Transverse colon (tissue), 4 donors: ENCODE measurements around the gene ESPL1. TPM values are rescaled to one million over a fixed set of nuclear protein-coding genes. Genes with fewer than 3 reads are reported as not detected.

Experiments used
- DNase-seq: peaks from one replicate; pipeline ENCODE4 v3.0.0-alpha.2; 2019
- H3K27ac ChIP-seq, 4 donors: fragments of 200-600 bp; sonication (generic); 2 replicates each; pipeline ENCODE4 v1.5.1; 2016 to 2018; ENCODE audit warnings: inconsistent platforms in 4 of 4
- H3K27me3 ChIP-seq: fragments of 200-600 bp; sonication (generic); 2 replicates; pipeline ENCODE4 v1.5.1; 2017; ENCODE audit warnings: inconsistent platforms
- H3K36me3 ChIP-seq, 4 donors: fragments of 200-600 bp; sonication (generic); 2 replicates each; pipeline ENCODE4 v1.5.1; 2017 to 2019; ENCODE audit warnings: inconsistent platforms in 4 of 4
- H3K4me1 ChIP-seq, 4 donors: fragments of 200-600 bp; sonication (generic); 2 replicates each; pipeline ENCODE4 v1.5.1; 2017 to 2020; ENCODE audit warnings: inconsistent platforms in 4 of 4
- H3K4me3 ChIP-seq, 4 donors: fragments of 200-600 bp; sonication (generic); 1 replicate in 1 of 4; 2 replicates in 3 of 4; pipeline versions ENCODE4 v1.5.1 to v1.6.1; 2017 to 2019; ENCODE audit warnings: inconsistent platforms in 4 of 4
- H3K9me3 ChIP-seq, 2 donors: fragments of 200-600 bp; sonication (generic); 2 replicates each; pipeline ENCODE4 v1.5.1; 2017 to 2019; ENCODE audit warnings: inconsistent platforms in 2 of 2
- EP300 ChIP-seq: sonication (generic); formaldehyde crosslinking; IDR thresholded peaks from one replicate; pipeline ENCODE4 v1.6.1; 2017; ENCODE audit warnings: antibody characterized with exemption, low read depth
- POLR2A ChIP-seq: fragments of 450-650 bp; IDR thresholded peaks from one replicate; pipeline ENCODE4 v1.6.1; 2016; ENCODE audit warnings: antibody characterized with exemption, mild to moderate bottlenecking, moderate library complexity
- POLR2AphosphoS5 ChIP-seq, 3 donors: sonication (generic); formaldehyde crosslinking; IDR thresholded peaks; one replicate each; pipeline ENCODE4 v1.6.1; 2016; ENCODE audit warnings: antibody characterized with exemption in 3 of 3
- WGBS, 2 donors: methylation state at CpG; one replicate each; pipeline ENCODE4 v1.1.5; 2018; ENCODE audit warnings: low coverage in 1 of 2; 5-methylcytosine and 5-hydroxymethylcytosine counted together
- in situ Hi-C, 4 donors: fragments of 200-750 bp; cut with MboI; loops; one replicate each; pipeline versions ENCODE4 v1.15.0 to v1.15.1; 2017; ENCODE audit warnings: low sequenced_read_pairs in 3 of 4, low pct_ligation_motif_present in 1 of 4, low pct_unique_long_range_greater_than_20kb in 1 of 4
- intact Hi-C: fragments of 100-400 bp; cut with DNase I; formaldehyde crosslinking; loops from one replicate; pipeline ENCODE4 v1.15.1; 2023; ENCODE audit warnings: low total_unique reads
- total RNA-seq, 4 donors: library from RNA; depleted of rRNA; stranded (reverse); fragments of >200 nt; gene quantifications; one replicate each; pipeline ENCODE4 v1.1.0, GENCODE V29; 2016
- TF ChIP-seq, protein P1 (sequence below), 5 experiments: fragments of 200-600 bp in 3 of 5; fragments of 450-650 bp in 2 of 5; sonication (generic) in 3 of 5; IDR thresholded peaks; 1 replicate in 2 of 5; 2 replicates in 3 of 5; pipeline ENCODE4 v1.5.1; 2016 to 2017; ENCODE audit warnings: antibody characterized with exemption in 5 of 5, inconsistent platforms in 3 of 5, mild to moderate bottlenecking in 2 of 5, moderate library complexity in 1 of 5

Gene ESPL1
- total RNA-seq, 4 donors from 2014 or later, result 6.5 to 31.8 (median 18.8) TPM

DNA sequence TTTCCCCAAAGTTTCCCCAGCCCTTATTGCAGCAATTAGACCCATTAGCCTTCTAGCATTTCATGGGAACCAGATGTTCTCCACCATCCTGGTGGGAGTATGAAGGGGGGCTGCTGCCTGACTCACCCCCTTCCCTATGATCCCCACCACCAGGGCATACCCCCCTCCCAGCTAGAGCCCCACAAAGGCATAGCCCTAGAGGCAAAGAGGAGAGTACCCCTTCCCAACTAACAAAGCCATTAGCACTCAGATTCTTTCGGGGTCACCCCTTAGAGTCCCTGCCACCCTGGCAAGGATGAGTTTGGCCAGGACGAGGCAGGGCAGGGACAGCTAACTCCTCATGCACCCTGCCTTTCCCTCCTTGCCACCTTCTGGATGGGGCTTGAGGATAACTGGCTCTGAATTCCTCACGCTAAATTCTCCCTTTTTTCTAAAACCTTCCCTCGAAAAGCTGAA is 45.3 kb upstream of the ESPL1 start:
- 56% methylated on average over 4 of the region's 4 CpGs; no CpG with 5 or more reads in 1 of the 2 donors for WGBS, 2 donors

DNA sequence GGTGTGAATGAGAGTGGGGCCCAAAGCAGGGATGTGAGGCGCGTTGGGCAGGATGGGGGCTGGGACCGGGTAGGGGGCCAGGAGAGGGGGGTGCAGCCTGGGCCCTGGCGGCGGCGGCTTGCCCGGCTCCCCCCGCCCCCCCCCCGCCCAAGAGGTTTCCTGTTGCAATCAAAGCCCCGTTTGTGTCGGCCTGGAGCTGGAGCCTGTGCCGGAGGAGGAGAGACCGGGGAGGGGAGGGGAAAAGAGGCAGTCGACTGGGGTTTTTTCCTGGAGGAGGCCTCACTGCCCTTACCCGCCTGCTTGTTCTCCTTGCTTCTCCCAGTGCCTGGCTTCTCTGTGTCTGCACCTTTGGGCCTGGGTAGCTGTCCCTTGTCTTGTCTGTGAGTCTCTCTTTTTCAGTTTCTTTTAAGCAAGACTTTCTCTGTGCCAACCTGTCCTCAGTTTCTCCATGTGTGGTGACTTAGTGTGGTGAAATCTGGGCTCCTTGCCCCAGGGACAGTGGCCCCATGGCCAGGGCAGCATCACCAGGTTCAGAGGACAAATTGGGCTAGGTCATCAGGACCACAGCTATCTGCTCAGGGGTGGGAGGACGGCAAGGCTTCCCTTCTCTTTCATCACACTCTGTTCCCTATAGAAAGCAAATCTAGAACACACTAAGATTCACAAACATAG is 44.6 kb upstream of the ESPL1 start:
- no peaks in the 10 kb centered on the region for H3K27me3 ChIP-seq
- intact Hi-C loops, result no loop called here
- peak overlapping the region; percentile 98 to 100 (median 99) for H3K27ac ChIP-seq
- in situ Hi-C loops, result no loop called here
- H3K36me3 ChIP-seq, result no peaks in the 10 kb centered on the region
- H3K4me1 ChIP-seq, result peaks cover 40 to 52% (median 47%) of the 10 kb centered on the region in 4 donors
- TF ChIP-seq EP300, result no peak
- TF ChIP-seq POLR2AphosphoS5 (IDR thresholded peaks at IDR 0.05), result no peak
- TF ChIP-seq, protein P1, sequence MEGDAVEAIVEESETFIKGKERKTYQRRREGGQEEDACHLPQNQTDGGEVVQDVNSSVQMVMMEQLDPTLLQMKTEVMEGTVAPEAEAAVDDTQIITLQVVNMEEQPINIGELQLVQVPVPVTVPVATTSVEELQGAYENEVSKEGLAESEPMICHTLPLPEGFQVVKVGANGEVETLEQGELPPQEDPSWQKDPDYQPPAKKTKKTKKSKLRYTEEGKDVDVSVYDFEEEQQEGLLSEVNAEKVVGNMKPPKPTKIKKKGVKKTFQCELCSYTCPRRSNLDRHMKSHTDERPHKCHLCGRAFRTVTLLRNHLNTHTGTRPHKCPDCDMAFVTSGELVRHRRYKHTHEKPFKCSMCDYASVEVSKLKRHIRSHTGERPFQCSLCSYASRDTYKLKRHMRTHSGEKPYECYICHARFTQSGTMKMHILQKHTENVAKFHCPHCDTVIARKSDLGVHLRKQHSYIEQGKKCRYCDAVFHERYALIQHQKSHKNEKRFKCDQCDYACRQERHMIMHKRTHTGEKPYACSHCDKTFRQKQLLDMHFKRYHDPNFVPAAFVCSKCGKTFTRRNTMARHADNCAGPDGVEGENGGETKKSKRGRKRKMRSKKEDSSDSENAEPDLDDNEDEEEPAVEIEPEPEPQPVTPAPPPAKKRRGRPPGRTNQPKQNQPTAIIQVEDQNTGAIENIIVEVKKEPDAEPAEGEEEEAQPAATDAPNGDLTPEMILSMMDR (IDR thresholded peaks at IDR 0.05), result no peak
- no peak for TF ChIP-seq POLR2A
- no peak for DNase-seq
- H3K4me3 ChIP-seq, result no peak overlapping the region
- no peaks in the 10 kb centered on the region for H3K9me3 ChIP-seq
- WGBS, 2 donors, result 31% methylated on average over 16 of the region's 16 CpGs; no CpG with 5 or more reads in 1 of the 2 donors

More for the DNA sequence above, 45.3 kb upstream of the ESPL1 start:
- Histone ChIP-seq H3K4me3 (no peak overlapping the region), H3K9me3 (no peaks in the 10 kb centered on the region), H3K36me3 (no peaks in the 10 kb centered on the region), H3K27me3 (no peaks in the 10 kb centered on the region), H3K4me1 (peaks cover 47 to 59% (median 54%) of the 10 kb centered on the region in 4 donors), H3K27ac (peak overlapping the region; percentile 98 to 100 (median 99))
- TF ChIP-seq POLR2A (no peak), POLR2AphosphoS5 (IDR thresholded peaks at IDR 0.05) (no peak), EP300 (no peak)
- TF ChIP-seq, protein P1 (IDR thresholded peaks at IDR 0.05), result no peak
- in situ Hi-C loops, result no loop called here
- DNase-seq, result no peak
- intact Hi-C loops, result no loop called here

DNA sequence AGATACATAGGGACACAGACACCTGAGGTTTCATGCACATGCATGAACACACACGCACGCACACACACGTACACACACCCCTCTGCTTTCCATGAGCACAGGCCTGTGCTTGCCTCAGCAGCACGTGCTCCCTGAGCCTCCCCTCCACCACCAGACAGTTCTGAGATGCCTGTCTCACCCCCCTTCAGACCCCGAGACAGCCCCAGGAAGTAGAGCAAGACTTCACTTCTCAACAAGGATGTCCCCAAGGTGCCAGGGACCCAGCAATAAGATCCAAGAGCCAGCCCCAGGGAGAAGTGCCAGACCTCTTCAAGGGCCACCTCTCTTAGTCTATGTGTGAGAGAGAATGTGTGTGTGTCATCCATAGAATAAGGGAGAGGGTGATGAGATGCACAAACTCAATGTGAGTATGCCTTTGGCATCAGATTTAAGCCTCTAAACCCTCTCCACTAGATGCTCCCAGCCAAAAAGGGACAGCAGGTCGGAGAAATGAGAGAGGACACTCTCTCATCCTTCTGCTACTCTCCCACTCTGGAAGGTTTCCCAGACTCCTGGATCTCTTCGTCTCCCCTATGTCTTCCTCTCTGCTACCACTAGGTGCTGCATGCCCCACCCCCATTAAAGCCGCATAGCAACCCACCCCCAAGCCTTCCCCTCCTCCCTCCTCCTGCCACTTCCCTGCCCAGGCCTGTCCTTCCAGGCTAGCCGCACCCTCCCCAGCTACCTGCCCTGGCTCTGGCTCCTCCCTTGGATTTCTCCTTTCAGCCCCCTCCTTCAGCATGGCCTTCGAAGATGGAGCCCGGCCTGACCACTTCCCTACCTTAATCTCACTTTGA is 43.8 kb upstream of the ESPL1 start:
- Histone ChIP-seq H3K27ac (peak overlapping the region; percentile 98 to 100 (median 99)), H3K4me1 (peaks cover 37 to 45% (median 39%) of the 10 kb centered on the region in 4 donors), H3K36me3 (no peaks in the 10 kb centered on the region), H3K4me3 (no peak overlapping the region), H3K9me3 (no peaks in the 10 kb centered on the region), H3K27me3 (no peaks in the 10 kb centered on the region)
- DNase-seq, result no peak
- in situ Hi-C loops, result no loop called here
- TF ChIP-seq, protein P1 (IDR thresholded peaks at IDR 0.05), result peak in 3 of 5 experiments; percentile 13 to 31 (median 23)
- TF ChIP-seq POLR2A (no peak), POLR2AphosphoS5 (IDR thresholded peaks at IDR 0.05) (no peak), EP300 (no peak)
- WGBS, 2 donors, result 40 to 53% methylated on average over 1 to 11 of the region's 11 CpGs
- intact Hi-C loops, result no loop called here
